Nephron (organoid): Measurements from ENCODE around the gene AR.

Experiments
- H3K27ac Mint-ChIP-seq, 3 experiments: 2 replicates each; pipeline ENCODE4 v1.8.0; 2020; ENCODE audit warnings: mixed read lengths in 3 of 3, mild to moderate bottlenecking in 2 of 3, moderate library complexity in 1 of 3
- H3K27me3 Mint-ChIP-seq: 2 replicates; pipeline ENCODE4 v1.8.0; 2021; ENCODE audit warnings: low read depth, mild to moderate bottlenecking, moderate library complexity, mixed read lengths
- H3K36me3 Mint-ChIP-seq: 2 replicates; pipeline ENCODE4 v1.8.0; 2020; ENCODE audit warnings: low read depth, mixed read lengths
- H3K4me1 Mint-ChIP-seq: 2 replicates; pipeline ENCODE4 v1.8.0; 2020; ENCODE audit warnings: mixed read lengths
- H3K4me3 Mint-ChIP-seq, 3 experiments: 2 replicates each; pipeline ENCODE4 v1.8.0; 2020; ENCODE audit warnings: mild to moderate bottlenecking in 3 of 3, mixed read lengths in 3 of 3, moderate library complexity in 2 of 3
- H3K9me3 Mint-ChIP-seq: 2 replicates; pipeline ENCODE4 v1.8.0; 2020; ENCODE audit warnings: mixed read lengths
- TF ChIP-seq, protein P1 (sequence below), 3 experiments: fragments of 200-600 bp; sonication (generic); IDR thresholded peaks; one replicate each; pipeline ENCODE4 v1.5.0; 2021; ENCODE audit warnings: antibody characterized with exemption in 3 of 3; ENCODE audit not compliant: unreplicated experiment in 3 of 3

The AR gene

DNA sequence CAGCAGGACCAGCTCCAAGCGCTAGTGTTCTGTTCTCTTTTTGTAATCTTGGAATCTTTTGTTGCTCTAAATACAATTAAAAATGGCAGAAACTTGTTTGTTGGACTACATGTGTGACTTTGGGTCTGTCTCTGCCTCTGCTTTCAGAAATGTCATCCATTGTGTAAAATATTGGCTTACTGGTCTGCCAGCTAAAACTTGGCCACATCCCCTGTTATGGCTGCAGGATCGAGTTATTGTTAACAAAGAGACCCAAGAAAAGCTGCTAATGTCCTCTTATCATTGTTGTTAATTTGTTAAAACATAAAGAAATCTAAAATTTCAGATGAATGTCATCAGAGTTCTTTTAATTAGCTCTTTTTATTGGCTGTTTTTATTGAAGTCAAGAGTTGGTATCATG, 186.5 kb downstream of the AR start:
- no peaks in the 10 kb centered on the region for H3K36me3 Mint-ChIP-seq
- peaks cover 14% of the 10 kb centered on the region for H3K4me1 Mint-ChIP-seq
- TF ChIP-seq, protein P1, sequence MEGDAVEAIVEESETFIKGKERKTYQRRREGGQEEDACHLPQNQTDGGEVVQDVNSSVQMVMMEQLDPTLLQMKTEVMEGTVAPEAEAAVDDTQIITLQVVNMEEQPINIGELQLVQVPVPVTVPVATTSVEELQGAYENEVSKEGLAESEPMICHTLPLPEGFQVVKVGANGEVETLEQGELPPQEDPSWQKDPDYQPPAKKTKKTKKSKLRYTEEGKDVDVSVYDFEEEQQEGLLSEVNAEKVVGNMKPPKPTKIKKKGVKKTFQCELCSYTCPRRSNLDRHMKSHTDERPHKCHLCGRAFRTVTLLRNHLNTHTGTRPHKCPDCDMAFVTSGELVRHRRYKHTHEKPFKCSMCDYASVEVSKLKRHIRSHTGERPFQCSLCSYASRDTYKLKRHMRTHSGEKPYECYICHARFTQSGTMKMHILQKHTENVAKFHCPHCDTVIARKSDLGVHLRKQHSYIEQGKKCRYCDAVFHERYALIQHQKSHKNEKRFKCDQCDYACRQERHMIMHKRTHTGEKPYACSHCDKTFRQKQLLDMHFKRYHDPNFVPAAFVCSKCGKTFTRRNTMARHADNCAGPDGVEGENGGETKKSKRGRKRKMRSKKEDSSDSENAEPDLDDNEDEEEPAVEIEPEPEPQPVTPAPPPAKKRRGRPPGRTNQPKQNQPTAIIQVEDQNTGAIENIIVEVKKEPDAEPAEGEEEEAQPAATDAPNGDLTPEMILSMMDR (IDR thresholded peaks at IDR 0.05; ENCODE audit: unreplicated experiment in 3 of 3): no peak
- H3K9me3 Mint-ChIP-seq: peaks cover 6% of the 10 kb centered on the region
- H3K4me3 Mint-ChIP-seq: no peak overlapping the region
- H3K27ac Mint-ChIP-seq: no peak overlapping the region
- H3K27me3 Mint-ChIP-seq: no peaks in the 10 kb centered on the region

DNA sequence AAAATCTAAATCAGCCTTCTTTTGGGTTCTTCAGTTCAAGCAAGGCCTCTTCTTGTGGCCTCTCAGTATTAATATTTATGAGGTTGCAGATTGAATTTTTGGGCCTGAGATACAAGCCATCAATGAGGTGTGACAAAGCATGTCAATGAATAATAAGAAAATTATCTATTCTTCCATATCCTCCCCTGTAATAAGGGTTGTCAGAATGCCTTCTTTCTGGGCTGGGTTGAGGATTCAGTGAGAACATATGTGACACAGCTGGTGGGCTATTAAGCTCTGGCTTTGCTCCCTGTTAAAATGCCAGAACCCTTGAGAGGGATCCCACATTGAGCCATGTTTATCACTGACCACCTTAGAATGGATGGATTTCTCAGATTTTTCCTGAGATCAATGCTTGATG, 187.2 kb downstream of the AR start:
- peaks cover 6% of the 10 kb centered on the region for H3K9me3 Mint-ChIP-seq
- no peaks in the 10 kb centered on the region for H3K27me3 Mint-ChIP-seq
- H3K36me3 Mint-ChIP-seq: no peaks in the 10 kb centered on the region
- peaks cover 12% of the 10 kb centered on the region for H3K4me1 Mint-ChIP-seq
- H3K4me3 Mint-ChIP-seq: no peak overlapping the region
- TF ChIP-seq, protein P1 (IDR thresholded peaks at IDR 0.05; ENCODE audit: unreplicated experiment in 3 of 3): no peak
- H3K27ac Mint-ChIP-seq: no peak overlapping the region

GRCh38 chrX:67732864-67733263, 189.0 kb downstream of the AR start:
- H3K36me3 Mint-ChIP-seq: no peaks in the 10 kb centered on the region
- peaks cover 4% of the 10 kb centered on the region for H3K27me3 Mint-ChIP-seq
- H3K9me3 Mint-ChIP-seq: peaks cover 6% of the 10 kb centered on the region
- no peak overlapping the region for H3K4me3 Mint-ChIP-seq
- H3K4me1 Mint-ChIP-seq: no peaks in the 10 kb centered on the region
- H3K27ac Mint-ChIP-seq: no peak overlapping the region
- TF ChIP-seq, protein P1 (IDR thresholded peaks at IDR 0.05; ENCODE audit: unreplicated experiment in 3 of 3): no peak

DNA sequence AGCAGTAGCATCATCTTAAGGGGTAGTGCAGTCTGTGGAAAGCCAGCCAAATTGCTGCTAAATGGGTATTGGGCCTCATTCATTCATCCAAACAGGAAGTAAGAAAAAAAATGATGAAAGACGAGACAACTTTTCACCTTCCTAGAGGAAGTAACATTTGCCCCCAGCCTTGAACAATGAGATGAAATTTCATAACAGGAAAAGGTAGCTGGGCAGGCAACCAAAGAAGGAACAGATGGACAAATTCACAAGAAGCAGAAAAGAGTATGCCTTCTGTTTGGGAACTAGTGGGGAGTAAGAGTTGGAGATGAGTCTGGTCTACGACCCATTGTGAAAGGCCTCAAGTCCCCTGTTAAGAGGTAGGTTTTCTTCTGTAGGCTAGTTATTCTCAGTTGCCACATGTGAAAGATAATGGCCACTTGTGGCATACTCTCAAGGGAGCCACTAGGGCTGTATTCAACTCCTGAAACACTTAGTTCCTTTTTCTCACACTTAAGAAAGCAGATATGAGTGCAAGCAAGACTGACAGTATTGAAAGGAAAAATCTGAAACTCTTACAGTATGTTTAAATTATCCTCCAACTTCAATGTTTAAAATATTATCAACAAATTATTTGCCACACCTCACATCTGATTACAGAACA, 190.4 kb downstream of the AR start:
- no peaks in the 10 kb centered on the region for H3K4me1 Mint-ChIP-seq
- no peaks in the 10 kb centered on the region for H3K36me3 Mint-ChIP-seq
- no peak overlapping the region for H3K4me3 Mint-ChIP-seq
- H3K9me3 Mint-ChIP-seq: peaks cover 6% of the 10 kb centered on the region
- no peak overlapping the region for H3K27ac Mint-ChIP-seq
- peaks cover 4% of the 10 kb centered on the region for H3K27me3 Mint-ChIP-seq
- TF ChIP-seq, protein P1 (IDR thresholded peaks at IDR 0.05; ENCODE audit: unreplicated experiment in 3 of 3): no peak

DNA sequence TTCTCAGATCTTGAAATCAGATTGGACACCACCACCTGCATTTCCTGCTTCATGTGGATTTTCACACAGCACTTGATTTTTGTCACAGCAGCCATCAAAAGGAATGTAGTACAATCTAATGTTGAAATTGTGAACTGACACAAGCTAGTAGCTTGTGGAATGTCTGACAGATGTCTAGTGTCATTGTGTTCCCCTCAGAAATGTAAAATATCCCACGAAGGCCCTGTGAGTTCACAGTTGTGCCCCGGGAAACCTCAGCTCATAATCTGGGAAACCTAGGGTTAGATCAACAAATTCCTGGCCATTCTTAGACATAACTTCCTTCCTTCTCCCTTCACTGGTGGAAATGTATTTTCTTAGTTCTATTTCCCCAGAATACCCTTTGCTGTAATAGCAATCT, 205.7 kb downstream of the AR start:
- TF ChIP-seq, protein P1 (IDR thresholded peaks at IDR 0.05; ENCODE audit: unreplicated experiment in 3 of 3): no peak
- H3K9me3 Mint-ChIP-seq: peaks cover 7% of the 10 kb centered on the region
- H3K4me1 Mint-ChIP-seq: no peaks in the 10 kb centered on the region
- no peaks in the 10 kb centered on the region for H3K36me3 Mint-ChIP-seq
- no peaks in the 10 kb centered on the region for H3K27me3 Mint-ChIP-seq
- no peak overlapping the region for H3K27ac Mint-ChIP-seq
- H3K4me3 Mint-ChIP-seq: no peak overlapping the region

DNA sequence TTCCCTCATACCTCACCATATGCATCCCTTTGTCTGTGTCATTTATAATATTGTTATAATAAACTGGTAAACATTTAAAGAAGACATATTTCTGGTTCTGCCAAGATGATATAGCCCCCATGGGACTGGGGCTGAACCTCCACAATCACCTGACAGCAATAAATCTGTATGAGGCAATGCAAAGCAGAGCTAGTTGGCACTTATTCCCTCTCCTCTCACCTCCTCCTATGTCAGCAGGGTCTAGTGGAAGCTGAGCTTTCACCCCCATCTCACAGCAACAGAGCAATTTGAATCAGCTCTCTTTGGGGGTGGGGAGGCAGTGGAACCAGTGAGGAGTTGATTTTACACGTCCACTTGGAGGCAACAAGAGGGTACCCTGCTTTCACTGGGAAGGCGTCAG, 206.9 kb downstream of the AR start:
- no peak overlapping the region for H3K4me3 Mint-ChIP-seq
- H3K36me3 Mint-ChIP-seq: no peaks in the 10 kb centered on the region
- H3K27ac Mint-ChIP-seq: no peak overlapping the region
- TF ChIP-seq, protein P1 (IDR thresholded peaks at IDR 0.05; ENCODE audit: unreplicated experiment in 3 of 3): no peak
- H3K4me1 Mint-ChIP-seq: no peaks in the 10 kb centered on the region
- peaks cover 3% of the 10 kb centered on the region for H3K9me3 Mint-ChIP-seq
- no peaks in the 10 kb centered on the region for H3K27me3 Mint-ChIP-seq
